ENCODE measurements around the gene RNF144A.

- TF ChIP-seq CTCF (conservative IDR thresholded peaks at IDR 0.05; ENCODE audit: low read length) (no peak), EZH2phosphoT487 (IDR thresholded peaks at IDR 0.05; ENCODE audit: borderline replicate concordance) (no peak)
These were observed 16.7 kb downstream of the RNF144A start for GRCh38 chr2:6933911-6934310.
